Keratinocyte (primary cell): Measurements from ENCODE around the gene FSTL5. TPM values are rescaled to one million over a fixed set of nuclear protein-coding genes. Genes with fewer than 3 reads are reported as not detected.

Experiments used
- DNase-seq: peaks from one replicate; pipeline ENCODE4 v3.0.0-alpha.2; 2011; ENCODE audit warnings: low read depth, missing footprints, low spot score
- FAIRE-seq: peaks from 2 replicates; lab custom pipeline; 2011; peaks lifted over from hg19 to GRCh38; lab: Jason Lieb, UNC
- H2AFZ ChIP-seq: 2 replicates; pipeline ENCODE4 v1.6.0; 2012; ENCODE audit warnings: low read length, control low read depth, inconsistent platforms; ENCODE audit not compliant: control insufficient read depth
- H3K27ac ChIP-seq: 2 replicates; pipeline ENCODE4 v1.5.1; 2011; ENCODE audit warnings: low read length; ENCODE audit not compliant: control insufficient read depth, insufficient read depth
- H3K27me3 ChIP-seq: 3 replicates; pipeline ENCODE4 v1.6.0; 2011; ENCODE audit warnings: low read length; ENCODE audit not compliant: control insufficient read depth, insufficient read depth; ENCODE audit errors: extremely low read depth
- H3K36me3 ChIP-seq, 2 experiments: 2 replicates in 1 of 2; 3 replicates in 1 of 2; pipeline ENCODE4 v1.5.1; 2011; ENCODE audit warnings: low read length in 2 of 2, mild to moderate bottlenecking in 1 of 2; ENCODE audit not compliant: control insufficient read depth in 2 of 2, insufficient read depth in 2 of 2; ENCODE audit errors: extremely low read depth in 1 of 2
- H3K4me1 ChIP-seq: 3 replicates; pipeline ENCODE4 v1.5.1; 2011; ENCODE audit warnings: low read length; ENCODE audit not compliant: control insufficient read depth, insufficient read depth; ENCODE audit errors: extremely low read depth
- H3K4me2 ChIP-seq: 3 replicates; pipeline ENCODE4 v1.6.0; 2011; ENCODE audit warnings: low read depth, low read length; ENCODE audit not compliant: control insufficient read depth, insufficient read depth; ENCODE audit errors: extremely low read depth
- H3K4me3 ChIP-seq, 3 experiments: fragments of 200-600 bp in 1 of 3; sonication (generic) in 1 of 3; 2 replicates in 2 of 3; 3 replicates in 1 of 3; pipeline ENCODE4 v1.5.1; 2011 to 2016; ENCODE audit warnings: low read length in 3 of 3, mild to moderate bottlenecking in 3 of 3, control low read depth in 2 of 3, inconsistent platforms in 1 of 3, low read depth in 1 of 3, mixed read lengths in 1 of 3, mixed run types in 1 of 3, moderate library complexity in 1 of 3; ENCODE audit not compliant: control insufficient read depth in 2 of 3, insufficient read depth in 2 of 3; ENCODE audit errors: extremely low read depth in 1 of 3
- H3K79me2 ChIP-seq: 2 replicates; pipeline ENCODE4 v1.6.0; 2012; ENCODE audit warnings: low read length; ENCODE audit not compliant: control insufficient read depth, insufficient read depth
- H3K9ac ChIP-seq: 3 replicates; pipeline ENCODE4 v1.6.0; 2011; ENCODE audit warnings: low read length; ENCODE audit not compliant: control insufficient read depth, insufficient read depth; ENCODE audit errors: extremely low read depth
- H3K9me1 ChIP-seq: 3 replicates; pipeline ENCODE4 v1.6.0; 2011; ENCODE audit warnings: low read length; ENCODE audit not compliant: control insufficient read depth, insufficient read depth; ENCODE audit errors: extremely low read depth
- H3K9me3 ChIP-seq: 2 replicates; pipeline ENCODE4 v1.5.1; 2012; ENCODE audit warnings: low read depth, low read length; ENCODE audit not compliant: control insufficient read depth
- H4K20me1 ChIP-seq: 3 replicates; pipeline ENCODE4 v1.6.0; 2011; ENCODE audit warnings: low read length; ENCODE audit not compliant: control insufficient read depth, insufficient read depth; ENCODE audit errors: extremely low read depth
- EZH2 ChIP-seq: IDR thresholded peaks from one replicate; pipeline ENCODE4 v1.6.1; 2012; ENCODE audit warnings: inconsistent platforms, mild to moderate bottlenecking, low read length, moderate library complexity
- dilution Hi-C: fragments of 300-500 bp; cut with MboI; formaldehyde crosslinking; loops from one replicate; pipeline ENCODE4 v1.7.0; 2020; ENCODE audit warnings: low sequenced_read_pairs; ENCODE audit not compliant: extremely low pct_ligation_motif_present
- polyA plus RNA-seq, 5 experiments: library from polyadenylated mRNA; depleted of rRNA in 3 of 5; stranded (reverse) in 3 of 5; stranded (forward) in 1 of 5; unstranded in 1 of 5; fragments of >200 nt; gene quantifications; 1 replicate in 1 of 5; 2 replicates in 3 of 5; 3 replicates in 1 of 5; pipeline versions ENCODE4 v1.2.1 to v1.2.3, GENCODE V29; 2011 to 2012; ENCODE audit warnings: missing spikeins in 2 of 5, low read depth in 1 of 5, low replicate concordance in 1 of 5
- TF ChIP-seq, protein P1 (sequence below), 3 experiments: IDR thresholded peaks in 1 of 3; conservative IDR thresholded peaks in 1 of 3; optimal IDR thresholded peaks in 1 of 3; 2 replicates in 2 of 3; 3 replicates in 1 of 3; pipeline versions ENCODE3 to v1.5.1; 2011; ENCODE audit warnings: low read length in 3 of 3, mild to moderate bottlenecking in 3 of 3, moderate library complexity in 2 of 3, control low read depth in 1 of 3, inconsistent platforms in 1 of 3; ENCODE audit not compliant: insufficient read depth in 2 of 3; ENCODE audit errors: extremely low read depth in 1 of 3

FSTL5 gene
- polyA plus RNA-seq, 1 donor (not counting 4 experiments of a cell fraction or from before 2014, with no cell fraction given) = not detected

DNA sequence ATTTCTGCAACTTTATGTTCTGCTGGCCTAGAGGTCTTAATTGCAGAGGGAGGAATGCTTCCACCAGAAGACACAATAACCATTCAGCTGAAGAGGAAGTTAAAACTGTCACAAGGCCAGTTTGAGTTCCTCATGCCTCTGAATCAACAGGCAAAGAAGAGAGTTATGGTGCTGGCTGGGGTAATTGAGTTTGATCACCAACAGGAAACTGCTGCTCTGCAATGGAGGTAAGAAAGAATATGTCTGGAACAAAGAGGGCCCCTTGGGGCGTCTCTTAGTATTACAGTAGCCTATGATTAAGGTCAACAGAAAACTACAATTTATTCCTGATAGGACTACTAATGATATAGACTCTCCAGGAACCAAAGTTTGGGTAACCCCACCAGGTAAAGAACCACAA lies 744.0 kb downstream of the FSTL5 start:
- dilution Hi-C loops = no loop called here
- no peaks in the 10 kb centered on the region for H3K36me3 ChIP-seq
- H4K20me1 ChIP-seq = no peaks in the 10 kb centered on the region
- DNase-seq = no peak
- H3K9me3 ChIP-seq = no peaks in the 10 kb centered on the region
- TF ChIP-seq EZH2 = no peak
- TF ChIP-seq, protein P1, sequence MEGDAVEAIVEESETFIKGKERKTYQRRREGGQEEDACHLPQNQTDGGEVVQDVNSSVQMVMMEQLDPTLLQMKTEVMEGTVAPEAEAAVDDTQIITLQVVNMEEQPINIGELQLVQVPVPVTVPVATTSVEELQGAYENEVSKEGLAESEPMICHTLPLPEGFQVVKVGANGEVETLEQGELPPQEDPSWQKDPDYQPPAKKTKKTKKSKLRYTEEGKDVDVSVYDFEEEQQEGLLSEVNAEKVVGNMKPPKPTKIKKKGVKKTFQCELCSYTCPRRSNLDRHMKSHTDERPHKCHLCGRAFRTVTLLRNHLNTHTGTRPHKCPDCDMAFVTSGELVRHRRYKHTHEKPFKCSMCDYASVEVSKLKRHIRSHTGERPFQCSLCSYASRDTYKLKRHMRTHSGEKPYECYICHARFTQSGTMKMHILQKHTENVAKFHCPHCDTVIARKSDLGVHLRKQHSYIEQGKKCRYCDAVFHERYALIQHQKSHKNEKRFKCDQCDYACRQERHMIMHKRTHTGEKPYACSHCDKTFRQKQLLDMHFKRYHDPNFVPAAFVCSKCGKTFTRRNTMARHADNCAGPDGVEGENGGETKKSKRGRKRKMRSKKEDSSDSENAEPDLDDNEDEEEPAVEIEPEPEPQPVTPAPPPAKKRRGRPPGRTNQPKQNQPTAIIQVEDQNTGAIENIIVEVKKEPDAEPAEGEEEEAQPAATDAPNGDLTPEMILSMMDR (optimal IDR thresholded peaks at IDR 0.05 in 1 of 3, IDR thresholded peaks at IDR 0.05 in 1 of 3, conservative IDR thresholded peaks at IDR 0.05 in 1 of 3; ENCODE audit: extremely low read depth in 1 of 3, insufficient read depth in 2 of 3, low read length in 3 of 3) = no peak
- H3K4me1 ChIP-seq = no peaks in the 10 kb centered on the region
- no peaks in the 10 kb centered on the region for H3K27me3 ChIP-seq
- H3K4me2 ChIP-seq = no peak overlapping the region
- H3K9ac ChIP-seq = no peak overlapping the region
- no peak overlapping the region for H2AFZ ChIP-seq
- H3K79me2 ChIP-seq = no peaks in the 10 kb centered on the region
- no peak for FAIRE-seq
- no peak overlapping the region for H3K27ac ChIP-seq
- H3K4me3 ChIP-seq = no peak overlapping the region
- no peaks in the 10 kb centered on the region for H3K9me1 ChIP-seq

DNA sequence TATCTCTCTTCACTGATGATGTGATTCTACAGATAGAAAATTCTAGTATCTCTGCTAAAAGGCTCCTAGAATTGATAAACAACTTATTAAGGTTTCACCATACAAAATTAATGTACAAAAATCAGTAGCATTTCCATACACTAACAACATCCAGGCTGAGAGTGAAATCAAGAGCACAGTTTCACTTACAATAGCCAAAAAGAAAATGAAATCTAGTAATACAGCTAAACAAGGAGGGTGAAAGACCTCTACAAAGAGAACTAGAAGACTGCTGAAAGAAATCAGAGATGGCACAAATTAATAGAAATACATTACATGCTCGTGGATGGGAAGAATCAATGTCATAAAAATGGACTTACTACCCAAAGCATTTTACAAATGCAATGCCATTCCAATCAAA lies 751.9 kb downstream of the FSTL5 start:
- TF ChIP-seq, protein P1 (optimal IDR thresholded peaks at IDR 0.05 in 1 of 3, IDR thresholded peaks at IDR 0.05 in 1 of 3, conservative IDR thresholded peaks at IDR 0.05 in 1 of 3; ENCODE audit: extremely low read depth in 1 of 3, insufficient read depth in 2 of 3, low read length in 3 of 3) = no peak
- no peak for TF ChIP-seq EZH2
- Histone ChIP-seq H3K9ac (no peak overlapping the region), H3K4me2 (no peak overlapping the region), H3K27me3 (no peaks in the 10 kb centered on the region), H3K9me1 (no peaks in the 10 kb centered on the region), H3K4me1 (no peaks in the 10 kb centered on the region), H4K20me1 (no peaks in the 10 kb centered on the region), H3K36me3 (no peaks in the 10 kb centered on the region), H3K79me2 (no peaks in the 10 kb centered on the region), H2AFZ (no peak overlapping the region), H3K27ac (no peak overlapping the region), H3K4me3 (no peak overlapping the region), H3K9me3 (peaks cover 3% of the 10 kb centered on the region)
- FAIRE-seq (no peak), DNase-seq (no peak)
- dilution Hi-C loops = no loop called here
